GM18505 (cell line): Measurements from ENCODE around the gene SLC49A4.

Source experiments
- ATAC-seq: cut with Tn5 transposase; IDR thresholded peaks from one replicate; pipeline ENCODE4 v1.9.1; 2021; ENCODE audit not compliant: unreplicated experiment
- POLR2A ChIP-seq: IDR thresholded peaks from 4 replicates; pipeline ENCODE4 v1.6.1; 2011; ENCODE audit warnings: borderline replicate concordance; ENCODE audit not compliant: insufficient read depth, insufficient read length; ENCODE audit errors: extremely low read depth

Gene SLC49A4

DNA sequence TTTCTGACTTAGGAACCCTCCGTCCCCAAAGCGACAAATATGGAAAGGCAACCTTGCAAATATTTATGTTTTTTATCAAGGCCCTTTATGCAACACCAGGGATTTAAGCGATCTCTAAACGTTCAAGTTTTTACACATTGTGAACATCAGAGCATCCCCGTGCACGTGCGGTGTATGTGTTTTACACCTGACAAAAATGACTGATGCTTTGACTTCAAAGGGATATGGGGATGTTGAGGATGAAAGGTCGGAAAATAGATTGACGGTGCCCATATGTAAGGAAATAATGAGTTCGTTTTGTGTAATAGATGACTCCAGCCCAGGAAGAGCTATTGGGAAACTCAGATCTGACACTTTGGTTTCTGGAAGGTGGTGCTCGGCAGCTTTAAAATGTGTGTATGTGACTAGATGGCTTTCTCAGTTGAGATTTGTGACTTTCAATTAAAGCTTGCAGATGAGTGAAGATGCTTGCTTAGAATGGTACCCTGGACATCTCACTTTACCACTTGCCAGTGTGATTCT is 866 bp downstream of the SLC49A4 start:
- no peak for ATAC-seq
- no peak for TF ChIP-seq POLR2A

DNA sequence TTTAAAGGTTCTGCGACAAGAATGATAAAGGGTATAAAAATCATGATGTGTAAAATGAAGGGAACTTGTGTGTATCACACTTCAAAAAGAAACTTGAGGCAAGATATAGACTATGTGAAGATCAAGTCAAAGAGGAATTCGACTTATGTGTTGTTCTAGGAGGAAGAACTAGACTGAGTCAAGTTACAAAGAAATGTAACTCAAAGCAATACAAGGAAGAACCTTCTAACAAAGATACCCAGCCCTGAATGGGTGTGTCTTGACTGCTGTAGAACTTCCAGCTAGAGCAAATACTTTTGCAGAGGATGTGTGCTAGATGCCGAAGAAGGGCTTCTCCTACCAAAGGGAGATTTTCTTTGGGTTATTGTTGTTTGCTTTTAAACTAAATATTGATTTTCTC is 2.4 kb downstream of the SLC49A4 start:
- no peak for ATAC-seq
- no peak for TF ChIP-seq POLR2A

DNA sequence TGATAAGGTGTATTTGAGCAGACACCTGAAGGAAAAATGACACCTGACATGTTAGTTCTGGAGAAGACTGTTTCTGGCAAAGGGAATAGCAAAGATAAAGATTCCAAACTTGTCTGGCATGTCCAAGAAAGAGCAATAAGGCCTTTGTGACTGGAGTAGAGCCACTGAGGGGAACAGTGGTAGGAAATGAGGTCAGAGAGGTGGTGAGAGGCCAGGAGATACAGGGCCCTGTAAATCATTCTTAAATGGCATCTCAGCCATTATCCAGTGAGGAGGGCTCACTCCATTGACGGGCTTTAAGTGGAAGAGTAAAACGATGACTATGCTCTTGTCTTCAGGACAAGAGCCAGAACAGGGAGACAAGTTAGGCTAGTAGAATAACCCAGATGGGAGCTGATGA is 4.5 kb downstream of the SLC49A4 start:
- no peak for TF ChIP-seq POLR2A
- no peak for ATAC-seq

DNA sequence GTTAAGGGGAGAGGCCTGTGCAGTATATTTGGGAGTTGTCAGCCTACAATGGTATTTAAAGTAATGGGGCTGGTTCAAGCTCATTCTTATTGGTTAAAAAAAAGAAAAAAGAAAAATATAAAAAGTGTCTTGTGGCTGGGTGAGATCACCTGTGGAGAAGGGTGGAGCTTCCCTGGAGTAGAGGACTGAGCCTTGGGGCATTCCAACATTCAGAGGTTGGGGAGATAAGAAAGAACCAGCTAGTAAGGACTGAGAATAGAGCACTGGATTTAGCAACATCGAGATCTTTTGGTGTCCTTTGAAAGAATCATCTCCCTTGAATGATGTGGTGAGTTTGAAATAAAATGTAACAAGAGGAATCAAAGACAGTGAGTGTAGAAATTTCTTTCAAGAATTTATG is 5.2 kb downstream of the SLC49A4 start:
- TF ChIP-seq POLR2A = no peak
- ATAC-seq = no peak

DNA sequence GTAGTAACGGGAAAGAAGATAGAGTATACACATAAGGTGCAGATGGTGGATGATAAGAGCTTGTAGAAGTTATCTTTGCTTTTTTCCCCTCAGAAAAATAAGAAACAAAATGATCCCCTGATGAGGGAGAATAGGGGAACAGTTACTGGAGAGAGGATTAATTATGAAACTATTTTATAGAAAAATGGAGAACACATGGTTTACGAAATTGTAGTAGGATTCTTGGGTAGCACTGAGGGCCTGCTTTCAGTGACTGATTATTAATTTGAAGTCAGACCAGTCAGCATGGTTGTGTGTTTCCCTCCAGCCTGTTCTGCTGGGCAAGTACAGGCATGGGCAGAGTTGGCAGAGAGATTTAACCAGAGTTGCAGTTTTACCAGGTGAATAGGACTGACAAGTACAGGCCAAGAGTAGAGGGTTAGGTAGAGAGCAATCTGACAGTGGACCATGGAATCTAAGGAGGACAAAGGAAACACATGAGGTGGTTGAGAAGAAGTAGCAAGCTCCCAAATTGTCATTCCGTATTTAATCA is 5.9 kb downstream of the SLC49A4 start:
- TF ChIP-seq POLR2A = no peak
- no peak for ATAC-seq

DNA sequence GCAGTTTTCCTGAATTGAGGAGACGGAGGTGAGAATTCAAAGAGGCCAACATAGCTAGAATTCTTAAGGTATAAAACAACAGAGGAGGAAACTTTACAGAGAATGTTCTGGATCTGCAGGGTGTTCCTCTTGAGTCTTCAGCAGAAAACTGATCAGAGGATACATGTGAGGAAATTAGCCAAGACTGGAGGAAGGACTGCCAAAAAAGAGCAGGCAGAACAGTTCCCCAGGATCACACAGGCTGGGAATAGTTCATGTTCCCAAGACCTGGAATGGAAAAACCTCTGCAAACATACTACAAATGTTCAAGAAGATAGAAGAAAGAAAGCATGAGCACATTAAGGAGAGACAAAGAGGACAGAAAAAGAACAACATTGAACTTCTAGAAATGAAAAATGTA is 7.5 kb downstream of the SLC49A4 start:
- TF ChIP-seq POLR2A = no peak

DNA sequence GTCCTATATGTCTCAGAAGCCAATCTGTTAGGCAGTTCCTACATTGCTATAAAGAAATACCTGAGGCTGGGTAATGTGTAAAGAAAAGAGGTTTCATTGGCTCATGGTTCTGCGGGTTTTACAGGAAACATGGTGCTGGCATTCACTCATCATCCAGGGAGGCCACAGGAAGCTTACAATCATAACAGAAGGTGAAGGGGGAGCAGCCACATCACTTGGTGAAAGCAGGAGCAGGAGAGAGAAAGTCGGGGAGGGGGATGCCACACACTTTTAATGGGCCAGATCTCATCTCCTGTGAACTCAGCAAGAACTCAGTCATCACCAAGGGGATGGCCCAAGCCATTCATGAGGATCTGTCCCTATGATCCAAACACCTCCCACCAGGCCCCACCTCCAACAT is 9.1 kb downstream of the SLC49A4 start:
- no peak for ATAC-seq
- no peak for TF ChIP-seq POLR2A

More for the DNA sequence above, 7.5 kb downstream of the SLC49A4 start:
- no peak for ATAC-seq

DNA sequence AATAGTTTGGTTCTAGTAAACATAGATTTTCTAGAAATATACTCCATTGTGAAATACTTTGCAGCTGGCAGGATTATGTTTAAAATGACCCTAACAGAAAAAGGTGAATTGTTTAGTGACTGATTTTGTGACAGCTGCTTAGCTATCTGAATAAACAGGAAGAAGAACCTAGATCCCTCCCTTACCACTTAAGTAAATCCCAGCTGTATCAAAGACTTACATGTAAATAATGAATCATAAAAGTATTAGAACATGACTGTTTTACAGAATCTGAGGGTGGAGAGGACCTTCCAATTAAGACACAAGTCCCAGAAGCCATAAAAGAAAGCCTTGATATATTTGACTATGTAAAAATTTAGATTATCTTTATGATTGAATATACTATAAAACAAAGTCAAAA is 15.9 kb downstream of the SLC49A4 start:
- no peak for ATAC-seq
- no peak for TF ChIP-seq POLR2A

DNA sequence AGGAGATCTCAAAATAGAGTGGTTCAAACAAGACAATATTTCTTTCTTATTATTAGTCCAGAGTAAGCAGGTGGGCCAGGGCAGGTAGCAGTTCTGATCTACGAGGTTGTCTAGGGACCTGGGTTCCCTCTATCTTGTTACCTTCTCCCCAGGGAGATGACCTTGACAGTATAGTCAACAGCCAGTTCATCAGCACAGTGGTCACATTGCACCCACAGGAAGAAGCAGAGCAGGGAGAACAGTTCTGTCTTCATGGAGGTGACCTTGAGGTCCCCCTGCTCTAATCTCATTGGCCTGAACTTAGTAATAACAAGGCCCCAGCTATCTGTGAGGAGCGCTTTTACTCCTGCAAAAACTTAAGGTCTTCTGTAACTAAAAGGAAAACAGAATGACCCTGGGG is 21.7 kb downstream of the SLC49A4 start:
- ATAC-seq = no peak
- no peak for TF ChIP-seq POLR2A

DNA sequence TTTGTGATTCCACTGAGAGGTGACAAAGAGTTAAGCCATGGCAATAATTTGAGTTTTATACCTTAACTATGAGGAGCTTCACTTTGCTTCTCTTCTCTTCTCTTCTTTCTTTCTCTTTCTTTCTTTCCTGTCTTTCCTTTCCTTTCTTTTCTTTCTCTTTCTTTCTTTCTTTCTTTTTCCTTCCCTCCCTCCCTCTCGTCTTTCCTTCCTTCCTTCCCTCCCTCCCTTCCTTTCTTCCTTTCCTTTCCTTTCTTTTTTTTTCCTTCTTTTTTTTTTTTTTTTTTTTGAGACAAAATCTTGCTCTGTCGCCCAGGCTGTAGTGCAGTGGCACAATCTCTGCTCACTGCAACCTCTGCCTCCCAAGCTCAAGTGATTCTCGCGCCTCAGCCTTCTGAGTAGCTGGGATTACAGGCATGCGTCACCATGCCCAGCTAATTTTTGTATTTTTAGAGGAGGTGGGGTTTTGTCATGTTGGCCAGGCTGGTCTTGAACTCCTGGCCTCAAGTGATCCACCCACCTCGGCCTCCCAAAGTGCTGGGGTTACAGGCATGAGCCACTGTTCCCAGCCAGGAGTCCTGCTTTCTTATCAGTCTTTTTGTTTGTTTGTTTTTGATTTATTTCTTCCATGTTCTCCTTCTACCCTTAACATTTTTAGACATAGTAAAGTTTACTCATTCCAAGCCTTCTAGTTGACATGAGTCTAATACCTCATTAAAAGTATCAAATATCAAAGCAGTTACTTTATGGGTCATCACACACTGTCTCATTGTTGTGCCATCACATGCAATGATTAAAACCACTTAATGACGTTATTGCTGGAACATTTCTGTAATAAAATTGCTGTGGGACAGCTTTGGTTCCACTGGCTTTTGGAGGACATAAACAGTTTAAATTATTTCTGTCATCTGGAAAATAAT is 29.9 kb downstream of the SLC49A4 start:
- no peak for TF ChIP-seq POLR2A
- ATAC-seq = no peak

DNA sequence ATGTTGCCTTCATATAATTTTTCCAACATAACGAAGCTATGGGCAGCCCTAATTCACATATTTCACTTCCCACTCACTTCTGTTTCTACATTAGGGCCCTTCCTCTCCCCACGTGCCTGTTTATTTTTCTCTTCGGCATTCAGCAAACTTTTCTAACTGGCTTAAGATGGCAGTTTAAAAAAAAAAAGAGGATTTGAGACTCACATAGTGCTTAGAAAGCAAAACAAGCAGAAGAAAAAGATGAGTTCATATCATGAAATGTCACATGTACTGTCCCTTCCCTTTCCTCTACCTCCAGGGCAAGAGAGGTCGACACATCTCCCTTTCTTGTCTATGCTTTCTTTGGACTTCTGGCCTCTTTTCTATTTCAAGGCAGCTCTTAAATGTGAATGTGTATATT is 30.6 kb downstream of the SLC49A4 start:
- no peak for ATAC-seq
- TF ChIP-seq POLR2A = no peak

DNA sequence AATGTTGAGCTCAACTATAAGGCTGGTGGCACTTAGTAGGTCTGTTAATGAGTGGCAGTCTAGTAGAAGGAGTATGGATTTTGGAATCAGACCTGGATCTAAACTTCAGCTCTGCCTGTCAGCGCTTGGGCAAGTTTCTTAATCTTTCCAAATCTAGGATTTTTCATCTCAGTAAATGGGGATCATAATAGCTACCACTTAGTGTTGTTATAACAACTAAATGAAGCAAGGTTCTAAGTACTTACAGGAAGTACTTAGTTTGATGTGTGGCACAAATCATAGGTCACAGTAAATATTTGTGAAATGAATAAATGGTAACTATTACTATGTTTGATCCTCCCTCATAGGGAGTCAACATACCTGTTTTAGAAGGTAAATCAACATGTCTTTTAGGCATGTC is 31.4 kb downstream of the SLC49A4 start:
- TF ChIP-seq POLR2A = no peak
- ATAC-seq = no peak

DNA sequence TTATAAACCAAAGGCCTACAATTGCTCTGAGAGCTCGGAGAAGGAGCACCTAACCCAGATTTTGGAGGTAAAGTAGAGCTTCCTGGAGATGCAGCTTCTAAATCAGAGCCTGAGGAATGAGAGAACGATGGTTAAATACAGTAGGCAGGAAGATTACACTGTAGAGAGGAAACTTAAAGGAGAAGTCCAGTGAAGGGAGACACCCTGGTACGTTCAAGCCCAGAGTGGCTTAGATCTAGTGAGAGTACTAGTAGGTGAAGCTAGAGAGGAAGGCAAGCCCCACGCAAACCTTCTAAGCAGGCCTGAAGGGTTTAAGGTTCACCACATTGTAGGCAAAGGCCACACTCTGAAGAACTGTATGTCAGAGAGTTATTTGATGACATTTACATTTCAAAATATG is 33.4 kb downstream of the SLC49A4 start:
- ATAC-seq = no peak
- no peak for TF ChIP-seq POLR2A

DNA sequence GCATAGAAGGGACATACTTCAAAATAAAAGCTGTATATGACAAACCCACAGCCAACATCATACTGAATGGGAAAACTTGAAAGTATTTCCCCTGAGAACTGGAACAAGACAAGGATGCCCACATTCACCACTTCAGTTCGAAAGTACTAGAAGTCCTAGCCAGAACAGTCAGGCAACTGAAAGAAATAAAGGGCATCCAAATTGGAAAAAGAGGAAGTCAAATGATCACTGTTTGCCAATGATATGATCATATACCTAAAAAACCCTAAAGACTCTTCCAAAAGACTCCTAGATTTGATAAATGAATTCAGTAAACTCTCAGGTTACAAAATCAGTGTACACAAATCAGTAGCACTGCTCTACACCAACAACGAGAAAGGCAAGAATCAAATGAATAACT is 40.7 kb downstream of the SLC49A4 start:
- no peak for TF ChIP-seq POLR2A

DNA sequence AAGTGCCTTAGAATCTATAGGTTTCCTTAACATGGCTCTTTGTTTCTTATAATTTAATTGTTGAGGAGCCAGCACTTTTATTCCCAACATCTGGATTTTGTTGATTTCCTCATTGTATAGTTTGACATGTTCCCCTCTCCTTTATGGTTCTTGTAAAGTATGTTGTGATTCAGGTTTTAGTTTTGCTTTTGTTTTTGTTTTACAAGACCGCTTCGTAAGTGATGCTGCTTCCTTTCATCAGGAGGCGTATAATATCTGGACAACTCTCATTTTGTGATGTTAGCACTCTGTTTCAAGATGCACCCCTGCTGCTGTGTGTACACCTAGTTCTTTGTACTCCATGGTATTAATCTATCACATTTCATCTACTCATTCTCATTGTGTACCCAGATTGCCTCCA is 48.7 kb downstream of the SLC49A4 start:
- TF ChIP-seq POLR2A = no peak
- no peak for ATAC-seq

More for the DNA sequence above, 40.7 kb downstream of the SLC49A4 start:
- ATAC-seq = no peak

DNA sequence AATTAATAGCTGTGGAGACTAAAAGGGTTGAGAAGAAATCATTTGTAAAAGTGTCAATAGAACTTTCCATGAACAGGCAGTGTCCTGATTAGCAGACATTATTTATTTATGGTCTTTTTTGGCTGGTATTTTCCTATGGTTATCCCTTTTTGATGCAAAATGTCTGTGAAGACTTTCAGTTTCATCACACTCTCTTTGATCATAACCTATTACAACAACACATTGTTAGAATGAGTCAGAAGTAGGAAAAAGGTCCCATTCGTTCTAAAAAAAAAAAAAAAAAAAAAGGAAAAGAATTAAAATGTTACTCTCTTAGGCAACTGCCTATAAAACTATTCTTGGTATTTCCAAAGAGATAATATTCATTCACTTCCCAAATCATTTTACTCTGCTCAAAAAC is 62.1 kb downstream of the SLC49A4 start:
- TF ChIP-seq POLR2A = no peak
- no peak for ATAC-seq
